Nephron progenitor cell (in vitro differentiated cells): ENCODE measurements around the gene SLC2A3.
"Not testable (repeated sequence)": the region's sequence is repeated elsewhere in the genome, so short reads cannot be mapped to it uniquely, and the experiment has no call there.

Source experiments
- DNase-seq: peaks from one replicate; pipeline ENCODE4 v3.0.0; 2021
- H3K27ac Mint-ChIP-seq: 2 replicates; pipeline ENCODE4 v1.8.0; 2021; ENCODE audit warnings: mild to moderate bottlenecking, moderate library complexity, mixed read lengths
- H3K27me3 Mint-ChIP-seq: 2 replicates; pipeline ENCODE4 v1.8.0; 2021; ENCODE audit warnings: mild to moderate bottlenecking, low read depth, mixed read lengths; ENCODE audit not compliant: poor library complexity
- H3K36me3 Mint-ChIP-seq: 2 replicates; pipeline ENCODE4 v1.8.0; 2021; ENCODE audit warnings: low read depth, mixed read lengths
- H3K4me1 Mint-ChIP-seq: 2 replicates; pipeline ENCODE4 v1.8.0; 2021; ENCODE audit warnings: mixed read lengths
- H3K4me3 Mint-ChIP-seq: 2 replicates; pipeline ENCODE4 v1.8.0; 2021; ENCODE audit warnings: mild to moderate bottlenecking, moderate library complexity, mixed read lengths
- H3K9me3 Mint-ChIP-seq: 2 replicates; pipeline ENCODE4 v1.8.0; 2021; ENCODE audit warnings: mild to moderate bottlenecking, moderate library complexity, mixed read lengths
- CTCF ChIP-seq: fragments of 200-600 bp; sonication (generic); IDR thresholded peaks from 2 replicates; pipeline ENCODE4 v1.5.0; 2021; ENCODE audit warnings: antibody characterized with exemption

Gene SLC2A3

GRCh38 chr12:7948589-7949260 lies 12.7 kb upstream of the SLC2A3 start:
- DNase-seq: no peak
- no peaks in the 10 kb centered on the region for H3K36me3 Mint-ChIP-seq
- H3K4me3 Mint-ChIP-seq: no peak overlapping the region
- no peak for TF ChIP-seq CTCF
- H3K4me1 Mint-ChIP-seq: peaks cover 3% of the 10 kb centered on the region
- peaks cover 3% of the 10 kb centered on the region for H3K27me3 Mint-ChIP-seq
- no peaks in the 10 kb centered on the region for H3K9me3 Mint-ChIP-seq
- peak overlapping the region; percentile 20 for H3K27ac Mint-ChIP-seq

DNA sequence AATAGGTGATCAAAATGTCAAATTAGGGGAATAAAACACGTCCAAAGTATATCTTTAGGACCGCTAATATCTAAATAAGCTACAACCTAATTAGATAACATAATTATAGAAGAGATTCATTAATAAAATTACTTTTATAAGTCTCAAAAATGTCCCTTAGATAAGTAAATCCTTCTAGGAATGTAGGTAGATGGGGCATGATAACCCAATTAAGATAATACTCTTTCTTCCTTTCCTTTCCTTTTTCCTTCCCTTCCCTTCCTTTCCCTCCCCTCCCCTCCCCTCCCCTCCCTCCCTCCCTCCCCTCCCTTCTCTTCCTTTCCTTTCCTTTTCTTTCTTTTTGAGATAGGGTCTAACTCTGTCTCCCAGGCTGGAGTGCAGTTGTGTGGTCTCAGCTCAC lies 11.0 kb upstream of the SLC2A3 start:
- Mint-ChIP-seq H3K4me1 (peaks cover 3% of the 10 kb centered on the region), H3K9me3 (no peaks in the 10 kb centered on the region), H3K27me3 (peaks cover 3% of the 10 kb centered on the region), H3K4me3 (no peak overlapping the region), H3K27ac (no peak overlapping the region), H3K36me3 (no peaks in the 10 kb centered on the region)
- TF ChIP-seq CTCF: no peak
- no peak for DNase-seq

- not testable (repeated sequence) for H3K27me3 Mint-ChIP-seq, H3K27ac Mint-ChIP-seq, H3K36me3 Mint-ChIP-seq, H3K4me3 Mint-ChIP-seq, DNase-seq, H3K4me1 Mint-ChIP-seq, H3K9me3 Mint-ChIP-seq
These were observed 8.8 kb upstream of the SLC2A3 start for GRCh38 chr12:7944760-7945159.

DNA sequence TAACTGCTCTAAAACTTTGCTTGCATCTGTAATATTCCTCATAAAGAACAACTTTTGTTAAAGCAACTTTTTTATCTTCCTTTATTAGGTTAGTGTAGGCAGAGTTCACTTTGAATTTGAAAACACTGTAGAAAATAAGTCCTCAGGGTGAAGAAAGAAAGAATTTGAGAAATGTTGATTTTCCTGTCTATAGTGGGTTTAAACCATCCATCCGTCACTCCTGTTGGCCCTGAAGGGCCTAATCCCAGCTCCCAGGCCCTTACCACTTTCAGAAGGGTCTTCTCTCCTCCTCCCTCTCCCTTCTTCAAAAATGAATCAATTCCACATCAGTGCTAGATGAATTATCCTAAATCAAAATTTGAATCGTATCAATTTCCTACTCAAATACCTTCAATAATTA lies 4.9 kb upstream of the SLC2A3 start:
- Mint-ChIP-seq H3K4me3 (no peak overlapping the region), H3K27me3 (no peaks in the 10 kb centered on the region), H3K36me3 (no peaks in the 10 kb centered on the region), H3K9me3 (no peaks in the 10 kb centered on the region), H3K27ac (peak overlapping the region; percentile 50), H3K4me1 (peaks cover 9% of the 10 kb centered on the region)
- TF ChIP-seq CTCF: no peak
- DNase-seq: no peak

GRCh38 chr12:7937833-7938506 lies 2.0 kb upstream of the SLC2A3 start:
- Mint-ChIP-seq H3K9me3 (no peaks in the 10 kb centered on the region), H3K36me3 (no peaks in the 10 kb centered on the region)

More at GRCh38 chr12:7937833-7938506, 2.0 kb upstream of the SLC2A3 start:
- no peak for TF ChIP-seq CTCF
- Mint-ChIP-seq H3K4me1 (peaks cover 9% of the 10 kb centered on the region), H3K4me3 (peak overlapping the region; percentile 0), H3K27ac (peak overlapping the region; percentile 89), H3K27me3 (no peaks in the 10 kb centered on the region)
- no peak for DNase-seq
